Liver (tissue), 3 donors: ENCODE data around the gene AP2S1.

Experiments used
- ATF3 ChIP-seq: IDR thresholded peaks from 2 replicates; pipeline ENCODE4 v1.6.1; 2016; ENCODE audit warnings: antibody characterized with exemption
- CTCF ChIP-seq: fragments of 150-350 bp; IDR thresholded peaks from 2 replicates; pipeline ENCODE4 v1.5.1; 2017; ENCODE audit warnings: improper control_type of control experiment, low read depth, low read length; ENCODE audit not compliant: missing input control
- EGR1 ChIP-seq, 2 donors: IDR thresholded peaks; 2 replicates each; pipeline ENCODE4 v1.6.1; 2016 to 2018; ENCODE audit warnings: antibody characterized with exemption in 2 of 2, low read depth in 2 of 2
- FOXA1 ChIP-seq: IDR thresholded peaks from 2 replicates; pipeline ENCODE4 v1.6.1; 2016; ENCODE audit warnings: antibody characterized with exemption
- FOXA2 ChIP-seq: IDR thresholded peaks from 2 replicates; pipeline ENCODE4 v1.6.1; 2016; ENCODE audit warnings: antibody characterized with exemption
- HNF4G ChIP-seq: IDR thresholded peaks from 2 replicates; pipeline ENCODE4 v1.6.1; 2016; ENCODE audit warnings: antibody characterized with exemption
- JUND ChIP-seq, 2 donors: IDR thresholded peaks; 2 replicates each; pipeline ENCODE4 v1.6.1; 2016; ENCODE audit warnings: antibody characterized with exemption in 2 of 2
- MAX ChIP-seq: IDR thresholded peaks from 2 replicates; pipeline ENCODE4 v1.6.1; 2016; ENCODE audit warnings: antibody characterized with exemption
- RAD21 ChIP-seq, 2 donors: IDR thresholded peaks; 2 replicates each; pipeline ENCODE4 v1.6.1; 2016; ENCODE audit warnings: antibody characterized with exemption in 2 of 2, mild to moderate bottlenecking in 2 of 2
- REST ChIP-seq: IDR thresholded peaks from 2 replicates; pipeline ENCODE4 v1.6.1; 2016; ENCODE audit warnings: antibody characterized with exemption, mild to moderate bottlenecking
- SP1 ChIP-seq: IDR thresholded peaks from 2 replicates; pipeline ENCODE4 v1.6.1; 2018; ENCODE audit warnings: antibody characterized with exemption, mild to moderate bottlenecking
- TAF1 ChIP-seq: conservative IDR thresholded peaks from 2 replicates; pipeline ENCODE4 v1.6.1; 2016; ENCODE audit warnings: antibody characterized with exemption, mild to moderate bottlenecking
- YY1 ChIP-seq: IDR thresholded peaks from 2 replicates; pipeline ENCODE4 v1.6.1; 2016; ENCODE audit warnings: antibody characterized with exemption, mild to moderate bottlenecking
- ZBTB33 ChIP-seq: IDR thresholded peaks from 2 replicates; pipeline ENCODE4 v1.6.1; 2016; ENCODE audit warnings: antibody characterized with exemption
- donor health status: healthy.
- donor health status: healthy.

- no peak for TF ChIP-seq CTCF
- TF ChIP-seq SP1: no peak
- no peak for TF ChIP-seq JUND (IDR thresholded peaks at IDR 0.05)
- TF ChIP-seq ZBTB33: no peak
- no peak for TF ChIP-seq REST
- TF ChIP-seq MAX: no peak
- no peak for TF ChIP-seq ATF3
- no peak for TF ChIP-seq RAD21 (IDR thresholded peaks at IDR 0.05)
- no peak for TF ChIP-seq FOXA2
- TF ChIP-seq YY1: no peak
- TF ChIP-seq HNF4G: no peak
- TF ChIP-seq FOXA1: no peak
- no peak for TF ChIP-seq TAF1
- no peak for TF ChIP-seq EGR1 (IDR thresholded peaks at IDR 0.05; ENCODE audit: low read depth in 2 of 2)
Observed at GRCh38 chr19:46797881-46798280, 52.8 kb downstream of the AP2S1 start.
